Subcutaneous abdominal adipose tissue (tissue), 5 donors: Measurements from ENCODE around the gene TBX1.
A peak's percentile ranks its signal among the peaks of the same experiment; 100 is the strongest.

Experiments
- H3K27ac ChIP-seq: one replicate; pipeline ENCODE4 v1.7.0; 2013; ENCODE audit warnings: low read depth, mild to moderate bottlenecking, inconsistent platforms, low read length, moderate library complexity
- H3K27me3 ChIP-seq, 5 donors: one replicate each; pipeline ENCODE4 v1.7.0; 2013; ENCODE audit warnings: low read length in 5 of 5, inconsistent platforms in 1 of 5; ENCODE audit not compliant: control insufficient read depth in 5 of 5, insufficient read depth in 4 of 5
- H3K36me3 ChIP-seq, 5 donors: one replicate each; pipeline ENCODE4 v1.7.0; 2013; ENCODE audit warnings: low read length in 5 of 5; ENCODE audit not compliant: control insufficient read depth in 5 of 5, insufficient read depth in 5 of 5
- H3K4me1 ChIP-seq, 5 donors: one replicate each; pipeline ENCODE4 v1.7.0; 2013; ENCODE audit warnings: low read length in 5 of 5, mild to moderate bottlenecking in 3 of 5, moderate library complexity in 1 of 5; ENCODE audit not compliant: control insufficient read depth in 5 of 5, insufficient read depth in 5 of 5
- H3K4me3 ChIP-seq, 5 donors: one replicate each; pipeline ENCODE4 v1.7.0; 2013; ENCODE audit warnings: low read length in 5 of 5, low read depth in 1 of 5
- H3K9ac ChIP-seq, 5 donors: one replicate each; pipeline ENCODE4 v1.7.0; 2013; ENCODE audit warnings: low read length in 5 of 5, mild to moderate bottlenecking in 4 of 5, moderate library complexity in 3 of 5
- H3K9me3 ChIP-seq, 5 donors: one replicate each; pipeline ENCODE4 v1.7.0; 2013; ENCODE audit warnings: low read length in 5 of 5; ENCODE audit not compliant: control insufficient read depth in 5 of 5
- donor health status: healthy.
- donor health status: healthy.
- donor health status: healthy.
- donor health status: healthy.
- donor health status: healthy.

Gene TBX1

GRCh38 chr22:19811811-19812771, 51.5 kb downstream of the TBX1 start:
- no peak overlapping the region for H3K9ac ChIP-seq
- no peaks in the 10 kb centered on the region for H3K4me1 ChIP-seq
- H3K9me3 ChIP-seq = no peaks in the 10 kb centered on the region
- H3K36me3 ChIP-seq = peaks cover 0 to 7% (median 3%) of the 10 kb centered on the region in 5 donors
- no peak overlapping the region for H3K4me3 ChIP-seq
- no peak overlapping the region for H3K27ac ChIP-seq
- H3K27me3 ChIP-seq = no peaks in the 10 kb centered on the region

DNA sequence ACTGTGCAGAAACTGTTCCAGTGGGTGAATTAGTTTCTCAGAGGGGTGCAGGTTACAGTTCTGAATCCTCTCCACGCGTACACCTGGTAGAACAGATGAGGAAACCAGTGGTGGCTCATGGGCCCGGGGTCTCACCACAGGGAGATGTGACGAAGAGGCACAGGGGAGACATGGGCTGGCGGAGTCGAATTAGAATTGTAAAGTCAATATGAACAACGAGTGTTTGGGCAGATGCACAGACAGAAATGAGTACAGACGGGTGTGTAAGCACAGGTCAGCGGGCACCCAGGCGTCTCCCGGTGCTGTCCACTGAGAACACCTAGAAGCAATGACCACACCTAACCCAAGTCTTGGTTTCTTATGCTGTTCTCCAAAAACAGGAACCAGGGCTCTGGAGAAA, 52.3 kb downstream of the TBX1 start:
- H3K4me1 ChIP-seq = no peaks in the 10 kb centered on the region
- H3K9ac ChIP-seq = no peak overlapping the region
- H3K27ac ChIP-seq = no peak overlapping the region
- H3K27me3 ChIP-seq = no peaks in the 10 kb centered on the region
- H3K4me3 ChIP-seq = no peak overlapping the region
- no peaks in the 10 kb centered on the region for H3K9me3 ChIP-seq
- peaks cover 0 to 7% (median 3%) of the 10 kb centered on the region in 5 donors for H3K36me3 ChIP-seq

DNA sequence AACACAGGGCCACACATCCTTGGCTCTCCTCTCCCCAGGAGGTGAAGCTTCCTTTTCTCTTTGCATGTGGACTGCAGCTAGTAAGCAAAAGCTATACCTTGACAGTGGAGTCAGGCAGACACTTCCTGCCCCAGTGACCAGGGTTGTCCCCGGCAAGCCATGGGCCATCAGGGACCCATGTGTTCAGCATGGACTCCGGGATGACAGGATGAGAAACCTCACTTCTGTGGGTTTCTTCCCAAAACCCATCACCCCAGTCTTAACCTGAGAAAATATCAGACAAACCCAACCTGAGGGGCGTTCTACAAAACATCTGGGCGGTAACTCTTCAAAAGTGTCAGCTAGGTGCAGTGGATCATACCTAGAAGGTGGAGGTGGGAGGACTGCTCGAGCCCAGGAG, 53.9 kb downstream of the TBX1 start:
- H3K27ac ChIP-seq = no peak overlapping the region
- no peaks in the 10 kb centered on the region for H3K9me3 ChIP-seq
- H3K27me3 ChIP-seq = no peaks in the 10 kb centered on the region
- no peak overlapping the region for H3K4me3 ChIP-seq
- H3K36me3 ChIP-seq = peaks cover 0 to 7% (median 3%) of the 10 kb centered on the region in 5 donors
- H3K9ac ChIP-seq = peak overlapping the region in 1 of 5 donors; percentile 28
- H3K4me1 ChIP-seq = peaks cover 0 to 10% (median 7%) of the 10 kb centered on the region in 5 donors

DNA sequence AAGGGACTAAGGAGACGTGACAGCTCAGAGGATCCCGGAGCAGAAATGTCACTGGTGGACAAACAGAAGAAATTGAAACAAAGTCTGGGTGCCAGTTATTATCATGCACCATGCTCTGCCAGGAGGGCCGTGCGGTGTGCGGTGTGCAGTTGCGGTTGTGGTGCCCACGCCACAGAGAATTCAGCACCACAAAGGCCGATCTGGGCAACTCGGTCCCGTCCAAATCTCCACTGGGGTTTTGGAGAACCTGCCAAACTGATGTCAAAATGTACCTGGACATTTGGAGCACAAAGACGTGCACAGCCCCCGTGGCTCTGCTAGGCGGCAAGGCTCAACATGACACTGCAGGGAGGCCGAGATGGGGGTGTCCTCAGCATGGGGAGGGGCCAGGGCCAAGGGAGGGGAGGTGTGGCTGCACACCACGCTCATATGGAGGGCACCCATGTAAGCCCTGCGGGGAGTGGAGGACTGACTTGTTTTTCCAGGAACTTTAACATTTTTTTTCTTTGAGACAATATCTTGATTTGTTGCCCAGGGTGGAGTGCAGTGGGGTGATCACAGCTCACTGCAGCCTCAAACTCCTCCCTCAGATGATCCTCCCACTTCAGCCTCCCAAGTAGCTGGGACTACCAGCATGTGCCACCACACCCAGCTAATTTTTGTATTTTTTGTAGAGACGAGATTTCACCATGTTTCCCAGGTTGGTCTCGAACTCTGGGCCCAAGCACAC, 54.7 kb downstream of the TBX1 start:
- H3K4me1 ChIP-seq = peaks cover 0 to 10% (median 7%) of the 10 kb centered on the region in 5 donors

DNA sequence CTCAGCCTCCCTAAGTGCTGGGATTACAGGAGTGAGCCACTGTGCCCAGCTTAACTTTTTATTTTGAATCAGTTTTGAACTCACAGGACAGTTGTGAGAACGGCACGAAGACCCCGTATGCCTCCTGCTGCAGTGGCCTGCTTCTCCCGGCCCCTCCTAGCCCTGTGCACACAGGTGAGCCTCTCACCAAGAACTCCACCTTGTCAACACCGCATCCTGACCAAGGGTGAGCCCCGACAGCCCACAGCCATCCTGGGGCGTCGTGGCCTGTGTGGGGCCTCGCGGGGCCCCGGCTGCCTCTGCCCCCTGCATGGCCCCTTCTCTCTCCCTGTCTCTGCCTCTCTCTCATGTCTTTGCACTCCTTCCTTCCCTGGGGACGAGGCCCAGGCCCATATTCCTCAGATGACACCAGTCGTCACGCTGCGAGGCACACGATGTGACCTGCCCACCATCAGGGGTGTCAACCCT, 55.3 kb downstream of the TBX1 start:
- Histone ChIP-seq H3K27ac (no peak overlapping the region), H3K27me3 (no peaks in the 10 kb centered on the region), H3K9ac (no peak overlapping the region), H3K9me3 (no peaks in the 10 kb centered on the region), H3K4me1 (peaks cover 0 to 10% (median 7%) of the 10 kb centered on the region in 5 donors), H3K36me3 (peaks cover 0 to 11% (median 3%) of the 10 kb centered on the region in 5 donors), H3K4me3 (no peak overlapping the region)

More for the DNA sequence above, 54.7 kb downstream of the TBX1 start:
- Histone ChIP-seq H3K27ac (no peak overlapping the region), H3K9ac (no peak overlapping the region), H3K4me3 (no peak overlapping the region), H3K36me3 (peaks cover 0 to 11% (median 3%) of the 10 kb centered on the region in 5 donors), H3K27me3 (no peaks in the 10 kb centered on the region), H3K9me3 (no peaks in the 10 kb centered on the region)

DNA sequence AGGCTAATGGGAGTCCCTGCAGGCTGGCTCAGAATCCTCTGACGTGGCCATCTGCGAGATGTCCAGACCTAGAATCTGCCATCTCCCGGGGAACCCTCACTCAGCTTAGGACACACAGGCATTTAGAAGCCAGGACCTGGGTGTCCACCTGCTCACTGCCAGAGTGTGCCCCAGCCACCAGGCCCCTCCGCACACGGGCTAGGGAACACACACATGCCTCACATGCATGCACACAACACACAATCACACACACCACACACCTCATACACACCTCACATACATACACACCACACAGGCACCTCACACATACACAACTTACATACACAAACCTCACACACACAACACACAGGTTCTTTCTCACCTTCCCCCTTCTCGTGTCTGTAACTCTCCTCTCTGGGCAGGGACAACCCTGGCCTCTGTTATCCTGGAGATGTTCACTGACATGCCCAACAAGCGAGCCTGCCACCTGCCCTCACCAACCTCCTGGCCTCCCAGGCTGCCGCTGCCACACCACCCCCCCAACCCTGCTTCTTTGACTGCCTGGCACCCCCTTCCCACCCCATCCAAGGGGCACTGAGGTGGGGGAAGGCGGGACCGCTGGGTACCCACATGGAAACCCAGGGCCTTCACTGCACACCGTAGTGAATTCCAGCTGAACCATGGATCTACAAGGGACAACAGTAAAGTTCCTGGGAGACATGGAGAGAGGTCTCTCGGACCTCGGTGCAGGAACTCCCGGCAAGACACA, 56.0 kb downstream of the TBX1 start:
- Histone ChIP-seq H3K27ac (no peak overlapping the region), H3K4me3 (no peak overlapping the region), H3K27me3 (no peaks in the 10 kb centered on the region), H3K4me1 (peaks cover 0 to 13% (median 9%) of the 10 kb centered on the region in 5 donors), H3K9ac (no peak overlapping the region), H3K36me3 (peaks cover 0 to 11% (median 3%) of the 10 kb centered on the region in 5 donors), H3K9me3 (no peaks in the 10 kb centered on the region)
